ENCODE measurements around the gene LRRC25.
"Not testable (repeated sequence)": the region's sequence is repeated elsewhere in the genome, so short reads cannot be mapped to it uniquely, and the experiment has no call there.

Gene LRRC25

DNA sequence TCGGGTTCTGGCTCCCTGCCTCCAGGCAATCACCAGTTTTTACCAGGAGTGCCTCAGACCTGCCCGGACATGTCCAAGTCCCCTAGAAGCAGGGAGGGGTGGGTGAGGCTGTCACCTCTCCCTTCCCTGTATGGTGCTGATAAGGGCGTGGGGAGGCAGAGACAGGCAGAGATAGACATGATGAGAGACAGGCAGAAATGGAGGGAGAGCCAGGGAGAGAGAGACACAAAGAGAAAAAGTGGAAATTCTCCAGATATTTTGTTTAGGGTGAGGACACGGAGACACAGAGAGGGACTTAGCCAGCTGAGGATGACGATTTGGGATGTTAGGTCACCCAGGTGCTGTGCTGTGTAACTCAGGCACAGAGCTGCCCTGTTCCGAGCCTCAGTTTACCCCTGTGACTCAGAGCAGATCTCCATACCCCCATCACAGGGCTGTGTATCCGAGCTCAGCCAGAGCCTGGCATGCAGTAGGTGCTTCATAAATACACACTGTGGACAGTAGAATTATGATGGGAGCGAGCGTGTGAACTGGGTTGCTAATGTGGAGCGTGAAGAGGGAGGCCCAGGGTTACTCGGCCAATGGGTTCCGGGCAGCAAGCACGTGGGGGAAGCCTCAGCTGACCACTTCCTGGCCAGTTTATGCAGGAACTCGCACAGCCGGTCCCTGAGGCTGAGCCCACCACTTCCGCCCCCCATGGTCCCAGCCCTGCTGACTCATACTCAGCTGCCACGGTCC, 23.4 kb downstream of the LRRC25 start:
- no peak for DNase-seq

DNA sequence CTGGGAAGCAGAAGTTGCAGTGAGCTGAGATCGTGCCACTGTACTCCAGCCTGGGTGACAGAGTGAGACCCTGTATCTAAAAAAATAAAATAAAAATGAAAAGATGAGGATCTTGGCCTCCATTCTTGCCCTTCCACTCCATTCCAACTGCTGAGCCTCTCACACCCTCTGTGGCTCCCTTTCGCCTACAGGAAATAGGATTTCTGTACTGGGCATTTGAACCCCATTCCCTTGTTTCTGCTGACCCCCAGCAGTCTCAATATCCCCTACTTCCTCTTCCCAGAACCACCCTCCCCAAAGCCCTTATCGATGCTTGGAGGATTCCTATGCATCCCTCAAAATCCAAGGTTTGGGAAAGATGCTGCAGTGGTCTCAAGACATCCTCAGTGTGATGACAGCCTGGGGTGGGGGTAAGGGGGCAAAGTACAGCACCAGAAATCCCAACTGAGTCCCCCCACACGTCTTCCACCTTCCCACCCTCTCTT, 24.0 kb downstream of the LRRC25 start:
- no peak for DNase-seq

DNA sequence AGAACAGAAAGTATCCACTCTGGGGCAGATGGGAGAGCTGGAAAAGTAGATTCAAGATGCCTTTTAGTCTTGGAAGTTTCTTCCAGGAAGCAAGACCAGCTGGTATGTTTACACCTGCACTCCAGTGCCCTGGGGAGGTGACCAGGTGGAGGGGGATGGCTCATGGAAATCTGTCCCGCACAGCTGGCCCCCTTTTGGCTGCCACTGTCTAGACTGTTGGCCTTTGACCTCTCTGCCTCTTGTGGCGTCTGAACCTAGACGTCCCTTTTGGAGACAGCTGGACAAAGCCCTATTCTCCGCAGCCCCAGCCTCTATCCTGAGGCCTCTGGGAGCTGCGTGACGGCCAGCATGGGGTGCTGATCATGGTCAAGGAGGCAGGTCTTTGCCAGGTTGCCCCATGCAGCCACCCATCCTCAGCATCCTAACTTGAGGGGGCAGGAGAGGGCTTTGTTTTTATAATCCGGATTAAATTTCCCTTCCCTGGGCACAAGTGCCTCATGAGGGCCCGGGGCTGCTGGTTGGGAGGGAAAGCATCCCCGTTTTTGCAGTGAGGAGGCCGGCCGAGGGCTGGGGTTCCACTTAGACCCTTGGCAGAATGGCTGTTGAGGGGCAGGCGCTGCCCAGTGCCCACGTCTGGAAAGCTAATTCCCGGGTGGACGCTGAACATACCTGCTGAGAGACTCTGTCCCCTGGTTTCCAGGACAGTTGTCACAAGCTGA, 28.8 kb downstream of the LRRC25 start:
- no peak for DNase-seq

DNA sequence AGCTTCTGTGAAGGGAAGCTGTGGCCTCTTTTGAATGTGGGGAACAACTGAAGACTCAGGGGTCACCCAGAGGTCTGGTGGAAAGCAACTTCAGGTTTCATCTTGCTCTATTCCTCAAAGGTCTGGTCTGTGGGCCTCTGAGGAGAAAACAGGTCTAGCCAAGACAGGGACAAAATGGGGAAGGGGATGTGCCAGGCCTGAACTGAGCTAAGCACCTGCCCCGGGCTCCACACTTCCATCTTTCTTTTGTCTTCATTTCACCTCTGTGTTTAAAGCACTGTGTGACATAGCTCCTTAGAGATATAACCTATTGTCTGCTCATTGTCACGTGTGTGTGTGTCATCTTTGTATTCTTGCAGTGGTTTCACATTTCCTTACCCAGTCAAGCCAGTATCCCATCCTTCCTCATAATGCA, 31.4 kb downstream of the LRRC25 start:
- DNase-seq = no peak

DNA sequence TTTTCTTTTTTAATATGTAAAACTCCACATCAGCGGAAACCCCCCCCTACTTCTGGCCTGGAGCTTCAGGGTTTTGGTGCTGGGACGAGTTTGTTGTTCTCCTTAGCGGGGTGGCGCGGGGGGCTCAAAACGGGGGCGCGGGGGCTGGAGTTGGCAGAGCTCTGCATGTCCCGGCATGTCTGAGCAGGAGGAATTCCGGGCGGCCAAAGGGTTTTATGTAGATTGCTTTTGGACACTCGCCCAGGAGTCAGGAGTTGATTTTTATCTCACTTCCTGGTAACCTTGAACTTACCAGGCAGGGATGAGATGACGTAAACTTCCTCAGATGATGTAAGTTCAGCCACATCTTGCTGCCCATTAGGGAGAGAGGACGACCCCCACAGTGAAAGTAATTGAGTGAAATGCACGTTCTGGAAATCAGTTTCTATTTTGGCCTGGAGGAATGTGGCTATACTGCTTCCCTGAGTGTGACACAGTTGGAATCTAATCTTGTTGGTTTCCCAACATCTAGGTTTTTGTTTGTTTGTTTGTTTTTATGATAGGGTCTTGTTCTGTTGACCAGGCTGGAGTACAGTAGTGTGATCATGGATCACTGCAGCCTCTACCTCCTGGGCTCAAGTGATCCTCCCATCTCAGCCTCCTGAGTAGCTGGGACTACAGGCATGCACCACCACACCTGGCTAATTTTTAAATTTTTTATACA, 32.4 kb downstream of the LRRC25 start:
- DNase-seq = peak; percentile 92

DNA sequence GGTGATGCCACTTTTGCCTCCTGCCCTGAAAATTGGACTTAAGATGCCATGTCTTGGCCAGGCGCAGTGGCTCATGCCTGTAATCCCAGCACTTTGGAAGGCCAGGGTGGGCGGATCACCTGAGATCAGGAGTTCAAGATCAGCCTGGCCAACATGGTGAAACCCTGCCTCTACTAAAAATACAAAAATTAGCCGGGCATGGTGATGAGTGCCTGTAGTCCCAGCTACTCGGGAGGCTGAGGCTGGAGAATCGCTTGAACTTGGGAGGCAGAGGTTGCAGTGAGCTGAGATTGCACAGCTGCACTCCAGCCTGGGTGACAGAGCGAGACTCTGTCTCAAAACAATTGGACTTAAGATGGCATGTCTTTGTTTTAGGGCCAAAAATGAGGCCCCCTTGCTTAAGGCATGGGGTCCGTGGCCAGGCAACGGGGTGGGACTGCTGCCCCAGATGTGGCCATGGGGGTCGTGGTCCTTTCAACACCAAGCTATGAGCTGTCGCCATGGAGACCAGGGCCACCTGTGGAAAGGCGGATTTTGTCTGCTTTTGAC, 33.1 kb downstream of the LRRC25 start:
- DNase-seq = not testable (repeated sequence)

DNA sequence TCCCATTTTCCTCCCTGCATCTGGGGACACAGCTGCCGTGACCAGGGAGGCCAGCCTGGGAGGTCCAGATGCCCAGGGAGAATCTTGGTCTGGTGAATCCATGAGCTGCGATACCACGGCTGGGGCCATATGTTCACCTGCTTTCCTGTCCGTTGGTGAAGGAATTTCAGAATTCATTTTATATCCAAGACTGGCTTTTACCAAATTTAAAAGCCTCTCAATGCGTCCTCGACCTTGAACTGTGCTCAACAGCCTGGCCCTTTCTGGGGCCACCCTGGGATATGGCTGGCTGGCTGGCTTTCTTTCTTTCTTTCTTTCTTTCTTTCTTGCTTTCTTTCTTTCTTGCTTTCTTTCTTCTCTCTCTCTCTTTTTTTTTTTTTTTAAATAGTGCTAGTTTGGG, 33.6 kb downstream of the LRRC25 start:
- DNase-seq = no peak

DNA sequence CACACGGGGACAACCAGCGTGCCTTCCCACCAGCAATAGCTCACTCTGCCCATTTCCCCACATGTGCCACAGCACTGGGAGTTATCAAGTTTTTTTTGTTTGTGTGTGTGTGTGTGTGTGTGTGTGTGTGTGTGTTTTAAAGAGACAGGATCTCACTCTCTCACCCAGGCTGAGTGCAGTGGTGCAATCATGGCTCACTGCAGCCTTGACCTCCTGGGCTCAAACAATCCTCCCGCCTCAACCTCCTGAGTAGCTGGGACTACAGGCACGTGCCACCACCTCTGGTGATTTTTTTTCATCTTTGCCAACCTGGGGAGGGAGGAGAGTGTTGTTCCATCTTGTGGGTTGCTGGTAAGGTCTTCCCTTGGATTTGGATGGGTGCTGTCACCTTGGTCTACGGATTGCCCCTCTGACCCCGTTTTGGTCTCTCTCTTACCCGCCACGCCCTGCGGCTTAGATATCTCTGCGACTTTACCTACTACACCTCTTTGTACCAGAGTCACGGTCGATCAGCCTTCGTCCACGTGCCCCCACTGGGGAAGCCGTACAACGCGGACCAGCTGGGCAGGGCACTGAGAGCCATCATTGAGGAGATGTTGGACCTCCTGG, 34.4 kb downstream of the LRRC25 start:
- no peak for DNase-seq

DNA sequence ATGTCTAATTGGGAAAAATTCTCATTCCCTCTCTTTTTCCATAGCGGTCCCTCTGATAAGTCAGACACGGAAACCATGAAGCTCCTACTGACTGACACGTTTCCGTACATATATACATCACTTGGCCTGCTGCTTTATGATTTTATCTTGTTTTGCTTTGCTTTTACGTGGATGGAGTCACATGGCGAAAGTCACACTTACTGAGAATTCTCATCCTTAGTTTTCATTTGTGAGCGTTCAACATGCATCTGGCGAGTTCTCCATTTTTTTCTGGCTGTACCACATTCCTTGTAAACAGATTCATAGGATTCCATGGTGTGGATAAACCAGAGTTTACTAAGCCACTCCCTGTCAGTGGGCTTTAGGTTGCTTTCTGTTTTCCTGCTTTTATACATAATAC, 35.8 kb downstream of the LRRC25 start:
- DNase-seq = no peak

DNA sequence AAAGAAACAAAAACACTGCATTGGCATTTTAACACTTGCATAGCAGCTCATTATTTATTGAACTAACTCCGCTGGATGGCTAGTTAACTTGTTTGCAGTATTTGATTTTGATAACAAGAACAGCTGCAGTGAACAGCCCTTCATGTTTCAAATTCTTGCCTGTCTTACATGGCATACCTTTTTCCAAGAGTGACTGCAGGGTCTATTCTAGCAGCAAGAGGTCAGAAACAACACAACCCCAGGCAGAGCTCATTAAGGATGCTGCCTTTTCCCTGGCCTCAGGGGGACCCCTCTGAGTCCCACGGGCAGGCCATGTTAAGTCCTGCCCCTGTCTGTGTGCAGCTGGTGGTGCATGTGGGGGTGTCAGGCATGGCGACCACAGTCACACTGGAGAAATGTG, 40.4 kb downstream of the LRRC25 start:
- no peak for DNase-seq

DNA sequence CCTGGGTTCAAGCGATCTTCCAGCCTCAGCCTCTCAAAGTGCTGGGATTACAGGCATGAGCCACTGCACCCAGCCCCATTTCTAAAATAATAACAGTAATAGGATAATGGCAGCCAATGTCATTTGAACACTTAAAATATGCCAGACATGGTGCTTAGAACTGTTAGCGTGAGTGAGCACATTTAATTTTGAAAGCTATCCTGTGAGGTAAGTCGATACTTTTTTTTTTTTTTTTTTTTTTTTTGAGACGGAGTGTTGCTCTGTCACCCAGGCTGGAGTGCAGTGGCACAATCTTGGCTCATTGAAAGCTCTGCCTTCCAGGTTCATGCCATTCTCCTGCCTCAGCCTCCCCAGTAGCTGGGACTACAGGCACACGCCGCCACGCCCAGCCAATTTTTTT, 42.7 kb downstream of the LRRC25 start:
- DNase-seq = not testable (repeated sequence)

DNA sequence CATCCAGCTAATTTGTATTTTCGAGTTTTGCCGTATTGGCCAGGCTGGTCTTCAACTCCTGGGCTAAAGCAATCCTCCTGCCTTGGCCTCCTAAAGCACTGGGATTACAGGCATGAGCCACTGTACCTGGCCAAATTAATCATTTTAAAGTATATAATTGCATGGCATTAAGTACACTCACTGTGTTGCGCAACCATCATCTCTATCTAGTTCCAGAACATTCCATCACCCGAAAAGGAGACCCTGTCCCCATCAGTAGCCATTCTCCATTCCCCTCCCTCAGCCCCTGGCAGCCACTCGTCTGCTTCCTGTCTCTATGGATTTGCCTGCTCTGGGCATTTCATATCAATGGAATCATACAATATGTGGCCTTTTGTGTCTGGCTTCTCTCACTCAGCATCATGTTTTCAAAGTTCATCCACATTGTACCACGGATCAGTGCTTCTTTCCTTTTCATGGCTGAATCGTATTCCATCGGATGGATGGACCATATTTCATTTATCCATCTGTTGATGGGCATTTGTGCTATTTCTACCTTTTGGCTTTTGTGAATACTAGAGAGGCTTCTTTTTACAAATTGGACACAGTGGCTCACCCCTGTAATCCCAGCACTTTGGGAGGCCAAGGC, 43.9 kb downstream of the LRRC25 start:
- no peak for DNase-seq

DNA sequence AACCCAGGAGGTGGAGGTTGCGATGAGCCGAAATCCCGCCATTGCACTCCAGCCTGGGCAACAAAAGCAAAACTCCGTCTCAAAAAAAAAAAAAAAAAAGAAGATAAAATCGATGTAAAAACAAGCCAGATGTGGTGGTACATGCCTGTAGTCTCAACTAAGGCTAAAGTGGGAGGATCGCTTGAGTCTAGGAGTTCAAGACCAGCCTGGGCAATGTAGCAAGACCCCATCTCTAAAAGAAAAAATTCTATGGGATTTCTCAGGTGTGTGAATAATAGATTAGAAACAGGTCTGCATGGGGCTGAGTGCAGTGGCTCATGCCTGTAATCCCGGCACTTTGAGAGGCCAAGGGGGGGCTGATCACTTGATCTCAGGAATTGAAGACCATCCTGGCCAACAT, 45.9 kb downstream of the LRRC25 start:
- no peak for DNase-seq

DNA sequence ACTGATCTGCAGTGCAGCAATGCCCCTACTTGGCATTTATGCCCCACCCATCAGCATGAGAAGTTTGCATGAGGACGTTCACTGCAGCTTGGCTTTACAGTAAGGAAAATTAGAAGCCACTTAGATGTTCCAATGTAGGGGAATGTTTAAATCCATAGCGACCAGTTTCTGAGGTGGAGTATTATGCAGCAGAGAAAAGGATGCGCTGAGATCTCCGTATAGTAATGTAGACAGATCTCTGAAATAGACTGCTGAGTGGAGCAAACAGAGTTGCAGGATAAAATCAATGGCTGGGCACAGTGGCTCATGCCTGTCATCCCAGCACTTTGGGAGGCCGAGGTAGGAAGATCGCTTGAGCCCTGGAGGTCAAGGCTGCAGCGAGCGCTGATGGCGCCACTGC, 46.9 kb downstream of the LRRC25 start:
- no peak for DNase-seq

DNA sequence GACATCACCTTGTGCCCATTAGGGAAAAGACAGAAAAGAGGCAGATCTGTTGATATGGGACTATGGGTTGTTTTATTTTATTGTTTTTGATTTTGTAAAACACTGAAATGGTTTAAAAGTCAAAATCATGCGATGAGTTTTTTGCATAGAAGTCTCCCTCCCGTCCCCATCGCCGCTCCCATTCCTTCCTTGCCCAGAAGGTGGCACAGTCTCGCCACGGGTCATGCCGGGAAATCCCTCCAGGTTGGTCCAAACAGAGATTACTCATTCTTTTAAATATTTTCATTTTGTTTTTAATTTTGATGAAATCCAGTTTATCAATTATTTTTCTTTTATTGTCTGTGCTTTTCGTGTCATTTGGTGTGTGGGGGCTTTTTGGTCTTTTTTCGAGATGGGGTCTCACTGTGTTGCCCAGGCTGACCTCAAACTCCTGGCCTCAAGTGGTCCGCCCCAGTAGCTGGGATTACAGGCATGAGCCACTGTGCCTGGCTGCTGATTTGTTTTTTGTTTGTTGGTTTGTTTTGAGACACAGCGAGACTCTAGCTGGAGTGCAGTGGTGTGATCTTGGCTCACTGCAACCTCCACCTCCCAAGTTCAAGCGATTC, 47.8 kb downstream of the LRRC25 start:
- no peak for DNase-seq

DNA sequence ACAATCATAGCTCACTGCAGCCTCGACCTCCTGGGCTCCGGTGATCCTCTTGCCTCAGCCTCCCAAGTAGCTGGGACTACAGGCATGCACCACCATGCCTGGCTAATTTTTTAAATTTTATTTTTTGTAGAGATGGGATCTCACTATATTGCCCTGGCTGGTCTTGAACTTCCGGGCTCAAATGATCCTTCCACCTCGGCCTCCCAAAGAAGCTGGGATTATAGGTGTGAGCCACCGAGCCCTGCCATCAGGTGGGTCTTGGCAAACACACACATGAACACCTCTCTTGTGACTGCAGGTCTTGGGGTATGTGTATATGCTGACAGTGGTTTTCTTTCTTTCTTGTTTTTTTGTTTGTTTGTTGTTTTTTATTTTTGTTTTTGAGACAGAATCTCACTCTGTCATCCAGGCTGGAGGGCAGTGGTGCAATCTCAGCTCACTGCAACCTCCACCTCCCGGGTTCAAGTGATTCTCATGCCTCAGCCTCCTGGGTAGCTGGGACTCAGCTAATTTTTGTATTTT, 48.5 kb downstream of the LRRC25 start:
- DNase-seq = not testable (repeated sequence)

DNA sequence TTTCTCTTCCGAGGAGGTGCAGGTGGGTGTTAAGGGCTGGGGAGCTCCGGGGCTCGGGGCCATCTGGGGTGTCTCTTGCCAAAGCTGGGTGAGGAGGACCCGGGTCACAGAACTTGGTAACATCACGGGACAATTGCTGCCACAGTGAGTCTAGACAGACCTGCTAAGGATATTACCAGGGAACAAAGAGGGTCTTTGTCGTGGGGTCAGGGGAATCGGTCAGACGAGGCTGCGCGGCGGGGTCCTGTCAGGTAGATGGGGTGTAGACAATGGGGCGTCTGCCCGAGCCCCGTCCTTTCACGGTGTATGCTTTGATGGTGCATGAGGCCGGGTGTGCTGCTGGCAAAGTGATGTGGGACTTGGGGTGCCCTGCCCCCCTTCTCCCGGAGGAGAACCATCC, 49.3 kb downstream of the LRRC25 start:
- DNase-seq = no peak

DNA sequence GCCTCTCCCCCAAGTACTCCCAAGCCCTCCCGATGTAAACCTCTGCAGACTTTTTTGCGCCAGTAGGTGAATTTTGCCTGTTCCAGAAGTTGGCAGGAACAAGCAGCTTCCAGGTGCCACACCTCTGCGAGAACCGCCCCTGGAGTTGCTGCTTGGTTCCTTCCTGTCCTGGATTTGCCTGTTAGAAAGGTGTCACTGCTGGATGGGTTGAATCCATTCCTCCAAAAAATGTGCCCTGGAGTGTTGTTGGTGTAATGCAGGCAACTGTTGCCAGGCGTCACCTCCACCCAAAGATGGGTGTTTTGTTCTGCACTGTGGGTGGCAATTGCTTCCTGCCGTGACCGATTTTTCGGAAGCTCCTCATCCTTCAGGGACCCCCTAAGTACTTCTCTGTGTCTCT, 51.3 kb downstream of the LRRC25 start:
- DNase-seq = no peak

DNA sequence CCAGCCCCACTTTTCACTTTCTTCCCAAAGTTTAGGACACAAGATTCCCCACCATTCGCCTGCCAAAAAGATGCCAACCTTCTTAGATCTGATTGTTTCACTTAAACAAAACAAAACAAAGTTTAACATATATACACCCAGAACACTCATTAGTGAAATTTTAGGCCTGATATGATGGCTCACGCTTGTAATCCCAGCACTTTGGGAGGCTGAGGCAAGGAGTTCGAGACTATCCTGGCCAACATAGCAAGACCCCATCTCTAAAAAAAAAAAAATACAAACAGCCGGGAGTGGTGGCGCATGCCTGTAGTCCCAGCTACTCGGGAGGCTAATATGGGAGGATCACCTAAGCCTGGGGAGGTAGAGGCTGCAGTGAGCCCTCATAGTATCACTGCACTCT, 52.1 kb downstream of the LRRC25 start:
- no peak for DNase-seq

DNA sequence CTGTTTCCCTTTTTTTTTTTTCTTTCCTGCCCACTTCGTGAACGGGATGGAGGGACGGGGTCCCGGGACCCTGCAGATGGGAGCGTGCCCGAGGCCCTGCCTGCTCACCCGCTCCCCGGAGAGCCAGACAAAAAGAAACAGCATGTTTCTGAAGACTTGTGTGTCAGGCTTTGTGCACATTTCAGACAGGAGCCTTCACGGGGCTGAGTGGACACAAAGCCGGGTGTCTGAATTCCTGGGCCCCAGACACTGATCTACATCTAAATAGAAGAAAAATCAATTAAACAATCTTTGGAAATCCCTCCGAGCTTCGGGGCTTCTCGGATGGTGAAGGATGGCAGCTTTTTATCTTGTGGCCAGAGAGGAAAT, 52.9 kb downstream of the LRRC25 start:
- no peak for DNase-seq

DNA sequence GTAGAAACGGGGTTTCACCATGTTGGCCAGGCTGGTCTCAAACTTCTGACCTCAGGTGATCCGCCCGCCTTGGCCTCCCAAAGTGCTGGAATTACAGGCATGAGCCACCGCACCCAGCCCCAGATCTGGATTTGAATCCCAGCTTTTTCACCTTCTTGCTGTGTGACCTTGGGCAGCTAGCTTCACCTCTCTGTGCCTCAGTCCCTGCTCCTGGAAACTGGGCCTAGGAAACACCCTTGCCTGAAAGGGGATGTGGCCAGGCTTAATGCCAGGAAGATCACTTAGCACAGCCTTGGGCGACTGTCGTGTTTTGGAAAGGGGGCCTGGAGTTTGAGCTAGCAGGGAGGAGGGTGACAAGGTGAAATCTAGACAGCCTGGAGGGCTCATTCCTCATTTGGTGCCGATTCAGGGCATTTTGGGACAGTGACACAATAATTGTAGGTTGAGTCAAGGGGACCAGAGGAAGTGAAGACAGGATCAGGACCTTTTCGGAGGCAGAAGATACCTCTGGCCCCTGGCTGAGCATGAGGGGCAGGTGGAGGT, 55.3 kb downstream of the LRRC25 start:
- DNase-seq = no peak

Data from NCI-H2029 (cell line).